ENCODE data around the gene P2RX3.
"Not testable (repeated sequence)": the region's sequence is repeated elsewhere in the genome, so short reads cannot be mapped to it uniquely, and the experiment has no call there.

The P2RX3 gene

GRCh38 chr11:57354699-57355098, 16.5 kb downstream of the P2RX3 start:
- DNase-seq = no peak

- DNase-seq = no peak
Measured at GRCh38 chr11:57356268-57356667, 18.1 kb downstream of the P2RX3 start.

GRCh38 chr11:57357310-57357709, 19.2 kb downstream of the P2RX3 start:
- no peak for DNase-seq

- no peak for DNase-seq
Measured at GRCh38 chr11:57357856-57358255, 19.7 kb downstream of the P2RX3 start.

- peak; percentile 91 for DNase-seq
Measured at GRCh38 chr11:57358543-57358961, 20.4 kb downstream of the P2RX3 start.

- no peak for DNase-seq
Measured at GRCh38 chr11:57358991-57359390, 20.8 kb downstream of the P2RX3 start.

GRCh38 chr11:57359396-57359795, 21.2 kb downstream of the P2RX3 start:
- DNase-seq = no peak

- peak; percentile 56 for DNase-seq
Measured at GRCh38 chr11:57359896-57360690, 21.9 kb downstream of the P2RX3 start.

- no peak for DNase-seq
Measured at GRCh38 chr11:57360991-57361390, 22.8 kb downstream of the P2RX3 start.

- not testable (repeated sequence) for DNase-seq
Measured at GRCh38 chr11:57361420-57361819, 23.3 kb downstream of the P2RX3 start.

- DNase-seq = no peak
Measured at GRCh38 chr11:57361926-57362325, 23.8 kb downstream of the P2RX3 start.

- DNase-seq = no peak
Measured at GRCh38 chr11:57363131-57364080, 25.3 kb downstream of the P2RX3 start.

GRCh38 chr11:57364851-57365660, 26.9 kb downstream of the P2RX3 start:
- DNase-seq = no peak

GRCh38 chr11:57368106-57368844, 30.1 kb downstream of the P2RX3 start:
- peak; percentile 99 for DNase-seq

- no peak for DNase-seq
Measured at GRCh38 chr11:57368845-57369232, 30.7 kb downstream of the P2RX3 start.

- peak; percentile 94 for DNase-seq
Measured at GRCh38 chr11:57370251-57370650, 32.1 kb downstream of the P2RX3 start.

- no peak for DNase-seq
Measured at GRCh38 chr11:57370941-57371340, 32.8 kb downstream of the P2RX3 start.

GRCh38 chr11:57373146-57373545, 35.0 kb downstream of the P2RX3 start:
- DNase-seq = no peak

- no peak for DNase-seq
Measured at GRCh38 chr11:57374966-57375365, 36.8 kb downstream of the P2RX3 start.

- DNase-seq = no peak
Measured at GRCh38 chr11:57375490-57375889, 37.3 kb downstream of the P2RX3 start.

GRCh38 chr11:57376095-57377090, 38.2 kb downstream of the P2RX3 start:
- DNase-seq = no peak
